Measurements from ENCODE around the gene NLRP11. TPM values are rescaled to one million over a fixed set of nuclear protein-coding genes. Genes with fewer than 3 reads are reported as not detected.
A peak's percentile ranks its signal among the peaks of the same experiment; 100 is the strongest.

The NLRP11 gene
- total and polyA plus RNA-seq, 11 donors, result not detected

GRCh38 chr19:55813906-55814305, 17.9 kb downstream of the NLRP11 start:
- TF ChIP-seq CTCF (IDR thresholded peaks at IDR 0.05) (no peak), POLR2A (IDR thresholded peaks at IDR 0.05) (no peak)
- Histone ChIP-seq H3K27ac (no peak overlapping the region), H3K36me3 (no peaks in the 10 kb centered on the region), H3K4me1 (no peaks in the 10 kb centered on the region), H3K4me3 (no peak overlapping the region), H3K27me3 (peaks cover 0 to 15% (median 0%) of the 10 kb centered on the region in 9 donors), H3K9me3 (no peaks in the 10 kb centered on the region)
- DNase-seq (no peak), ATAC-seq (no peak)
- WGBS, 4 donors, result 82 to 91% (median 86%) methylated on average over 5 of the region's 5 CpGs
- intact Hi-C loops (cut with DNase I), result loop anchor here in 1 of 10 donors (5.0 kb wide), 1 partner anchor 182 kb away; no protein-coding TSS in a partner anchor

- Histone ChIP-seq H3K4me3 (no peak overlapping the region), H3K27ac (no peak overlapping the region), H3K4me1 (no peaks in the 10 kb centered on the region), H3K36me3 (no peaks in the 10 kb centered on the region), H3K27me3 (peaks cover 0 to 15% (median 0%) of the 10 kb centered on the region in 9 donors), H3K9me3 (peaks cover 0 to 2% (median 0%) of the 10 kb centered on the region in 12 donors)
- 46 to 56% (median 52%) methylated on average over 7 of the region's 7 CpGs for WGBS, 4 donors
- no peak for DNase-seq
- no peak for ATAC-seq
- intact Hi-C loops (cut with DNase I), result loop anchor here in 1 of 10 donors (5.0 kb wide), 1 partner anchor 180 kb away; no protein-coding TSS in a partner anchor
- no peak for TF ChIP-seq POLR2A (IDR thresholded peaks at IDR 0.05)
Observed at GRCh38 chr19:55812449-55812848, 19.4 kb downstream of the NLRP11 start.

GRCh38 chr19:55811340-55811739, 20.5 kb downstream of the NLRP11 start:
- no peak overlapping the region for H3K4me3 ChIP-seq
- H3K9me3 ChIP-seq, result peaks cover 0 to 5% (median 0%) of the 10 kb centered on the region in 12 donors
- no peak overlapping the region for H3K27ac ChIP-seq
- peaks cover 0 to 15% (median 0%) of the 10 kb centered on the region in 9 donors for H3K27me3 ChIP-seq
- intact Hi-C loops (cut with DNase I), result loop anchor here in 1 of 10 donors (5.0 kb wide), 1 partner anchor 179 kb away; no protein-coding TSS in a partner anchor
- ATAC-seq (no peak), DNase-seq (no peak)
- H3K4me1 ChIP-seq, result no peaks in the 10 kb centered on the region
- no peak for TF ChIP-seq POLR2A (IDR thresholded peaks at IDR 0.05)
- no peaks in the 10 kb centered on the region for H3K36me3 ChIP-seq
- WGBS, 4 donors, result 58 to 69% (median 67%) methylated on average over 3 of the region's 3 CpGs

- H3K4me3 ChIP-seq, result no peak overlapping the region
- peak in 3 of 5 donors; percentile 12 to 44 (median 37) for DNase-seq
- intact Hi-C loops (cut with DNase I), result loop anchor here in 3 of 10 donors (5.0 kb wide), 1 partner anchor 177 kb away; no protein-coding TSS in a partner anchor
- 22 to 37% (median 23%) methylated on average over 20 of the region's 20 CpGs for WGBS, 4 donors
- H3K36me3 ChIP-seq, result no peaks in the 10 kb centered on the region
- H3K27me3 ChIP-seq, result peaks cover 0 to 13% (median 0%) of the 10 kb centered on the region in 9 donors
- TF ChIP-seq POLR2A (IDR thresholded peaks at IDR 0.05) (no peak), CTCF (IDR thresholded peaks at IDR 0.05) (peak in 6 of 12 donors; percentile 9 to 35 (median 30))
- H3K9me3 ChIP-seq, result peaks cover 0 to 5% (median 0%) of the 10 kb centered on the region in 12 donors
- H3K27ac ChIP-seq, result no peak overlapping the region
- ATAC-seq, result peak in 2 of 4 donors; percentile 26 to 53
- no peaks in the 10 kb centered on the region for H3K4me1 ChIP-seq
Observed at GRCh38 chr19:55809381-55810058, 22.3 kb downstream of the NLRP11 start.

GRCh38 chr19:55802281-55802680, 29.5 kb downstream of the NLRP11 start:
- ATAC-seq, result no peak
- H3K36me3 ChIP-seq, result no peaks in the 10 kb centered on the region
- H3K27me3 ChIP-seq, result peaks cover 0 to 7% (median 0%) of the 10 kb centered on the region in 9 donors
- no peak overlapping the region for H3K4me3 ChIP-seq
- 77 to 87% (median 79%) methylated on average over 2 of the region's 2 CpGs for WGBS, 4 donors
- TF ChIP-seq POLR2A (IDR thresholded peaks at IDR 0.05), result no peak
- TF ChIP-seq CTCF (IDR thresholded peaks at IDR 0.05), result no peak
- intact Hi-C loops (cut with DNase I), result no loop called here
- H3K4me1 ChIP-seq, result no peaks in the 10 kb centered on the region
- DNase-seq, result no peak
- peaks cover 0 to 10% (median 0%) of the 10 kb centered on the region in 12 donors for H3K9me3 ChIP-seq
- no peak overlapping the region for H3K27ac ChIP-seq
